Spleen (tissue), 13 donors: ENCODE results near the gene ZNF264. TPM values are rescaled to one million over a fixed set of nuclear protein-coding genes. Genes with fewer than 3 reads are reported as not detected.

ENCODE experiments used
- DNase-seq: peaks from one replicate; pipeline ENCODE4 v3.0.0-alpha.2; 2020
- H3K27ac ChIP-seq, 8 donors: fragments of 200-600 bp; sonication (generic) in 7 of 8; 1 replicate in 4 of 8; 2 replicates in 4 of 8; pipeline versions ENCODE4 v1.5.0 to v1.8.0; 2016 to 2021; ENCODE audit warnings: inconsistent platforms in 4 of 8, mild to moderate bottlenecking in 4 of 8, moderate library complexity in 1 of 8
- H3K27me3 ChIP-seq, 7 donors: fragments of 200-600 bp; sonication (generic) in 6 of 7; replicated peaks in 1 of 7; 1 replicate in 4 of 7; 2 replicates in 3 of 7; pipeline versions ENCODE4 v1.5.0 to v1.8.0; 2016 to 2021; ENCODE audit warnings: inconsistent platforms in 3 of 7, mild to moderate bottlenecking in 1 of 7
- H3K36me3 ChIP-seq, 6 donors: fragments of 200-600 bp; sonication (generic) in 5 of 6; 1 replicate in 4 of 6; 2 replicates in 2 of 6; pipeline versions ENCODE4 v1.5.0 to v1.8.0; 2016 to 2021; ENCODE audit warnings: inconsistent platforms in 2 of 6
- H3K4me1 ChIP-seq, 6 donors: fragments of 200-600 bp; sonication (generic) in 5 of 6; 1 replicate in 3 of 6; 2 replicates in 3 of 6; pipeline versions ENCODE4 v1.5.0 to v1.8.0; 2016 to 2021; ENCODE audit warnings: inconsistent platforms in 3 of 6
- H3K4me3 ChIP-seq, 8 donors: fragments of 200-600 bp; sonication (generic) in 7 of 8; 1 replicate in 4 of 8; 2 replicates in 4 of 8; pipeline versions ENCODE4 v1.5.0 to v1.8.0; 2016 to 2021; ENCODE audit warnings: inconsistent platforms in 4 of 8, mild to moderate bottlenecking in 4 of 8, moderate library complexity in 2 of 8
- H3K9me3 ChIP-seq, 8 donors: fragments of 200-600 bp; sonication (generic) in 7 of 8; 1 replicate in 4 of 8; 2 replicates in 4 of 8; pipeline versions ENCODE4 v1.5.0 to v1.8.0; 2016 to 2021; ENCODE audit warnings: inconsistent platforms in 4 of 8
- CTCF ChIP-seq, 11 experiments: fragments of 200-600 bp in 7 of 11; fragments of 450-650 bp in 4 of 11; sonication (generic) in 4 of 11; IDR thresholded peaks in 8 of 11; conservative IDR thresholded peaks in 3 of 11; 1 replicate in 7 of 11; 2 replicates in 4 of 11; pipeline versions ENCODE4 v1.4.0 to v1.8.0; 2016 to 2021; ENCODE audit warnings: antibody characterized with exemption in 11 of 11, inconsistent platforms in 4 of 11, mild to moderate bottlenecking in 1 of 11
- POLR2A ChIP-seq, 3 donors: fragments of 450-650 bp; IDR thresholded peaks; one replicate each; pipeline ENCODE4 v1.5.1; 2017; ENCODE audit warnings: antibody characterized with exemption in 3 of 3, mild to moderate bottlenecking in 1 of 3
- POLR2AphosphoS5 ChIP-seq, 3 donors: sonication (generic); formaldehyde crosslinking; IDR thresholded peaks; one replicate each; pipeline ENCODE4 v1.5.1; 2017; ENCODE audit warnings: antibody characterized with exemption in 3 of 3
- WGBS, 5 donors: extraction: QIAGEN DNeasy Blood & Tissue Kit in 3 of 5; methylation state at CpG; one replicate each; pipeline versions ENCODE4 v1.1.5 to v1.1.7; 2013 to 2018; 5-methylcytosine and 5-hydroxymethylcytosine counted together
- intact Hi-C: fragments of 100-400 bp; cut with DNase I; formaldehyde crosslinking; loops from one replicate; pipeline ENCODE4 v1.15.0; 2023; ENCODE audit warnings: low total_unique reads
- long read RNA-seq, 2 donors: transcript quantifications; one replicate each; lab custom pipeline, GENCODE V29; 2026
- polyA plus RNA-seq, 3 donors: library from polyadenylated mRNA; stranded (reverse); fragments of 200-250 nt; gene quantifications; one replicate each; pipeline ENCODE4 v1.2.1, GENCODE V29; 2013
- total RNA-seq, 7 donors: library from RNA; depleted of rRNA in 3 of 7; stranded (reverse); fragments of >200 nt in 3 of 7; fragmentation: NEBNext Ultra II Directional in 4 of 7; extraction: Animal tissue kit (Norgen Biotek cat#: 25700) in 4 of 7; gene quantifications; one replicate each; pipeline versions ENCODE4 v1.1.0 to v1.2.1, GENCODE V29; 2016 to 2021
- donor health status: healthy with polysubstance abuse.
- donor health status: DM: no; HTN: no; CAD: no; lungs with moderate emphysema.
- donor health status: DM: no; HTN: no; CAD: no.
- donor health status: Bipolar disorder and iron deficiency.
- donor health status: healthy.
- donor health status: DM: no; HTN: no; CAD: no.
- donor health status: DM: yes; HTN: yes; CAD: no.

The ZNF264 gene
- 10 to 100 TPM; 52.0 to 68.9 (median 58.9) TPM for total RNA-seq
- polyA plus RNA-seq: 1 to 10 TPM; 3.8 to 6.8 (median 6.4) TPM
- long read RNA-seq, donor 1, full-length matches to known transcripts: 4 of 4 reads
- long read RNA-seq, donor 1, partial matches to known transcripts: 0 of 4 reads
- long read RNA-seq, donor 1, other reads (novel, unspliced or antisense): 0 of 4 reads
- long read RNA-seq, donor 2, full-length matches to known transcripts: 4 of 4 reads
- long read RNA-seq, donor 2, partial matches to known transcripts: 0 of 4 reads
- long read RNA-seq, donor 2, other reads (novel, unspliced or antisense): 0 of 4 reads

GRCh38 chr19:57191141-57192076 lies at the start of gene ZNF264:
TSS of gene ZNF264 (plus strand) at chr19:57191500. CDS start at chr19:57191914, 414 bp downstream.
- Histone ChIP-seq H3K4me1 (peaks cover 14 to 35% (median 29%) of the 10 kb centered on the region in 6 donors), H3K4me3 (peak within 1 kb of the TSS; percentile 82 to 100 (median 95)), H3K36me3 (peaks cover 0 to 39% (median 30%) of the 10 kb centered on the region in 6 donors), H3K27ac (peak within 1 kb of the TSS; percentile 86 to 93 (median 90)), H3K9me3 (peaks cover 0 to 45% (median 25%) of the 10 kb centered on the region in 8 donors), H3K27me3 (peaks cover 0 to 6% (median 0%) of the 10 kb centered on the region in 7 donors)
- intact Hi-C loops: no loop called here
- 1 to 6% (median 1%) methylated on average over 32 to 81 of the region's 81 CpGs for WGBS, 5 donors
- DNase-seq: peak; percentile 96
- peak; percentile 84 to 86 (median 84) for TF ChIP-seq POLR2AphosphoS5 (IDR thresholded peaks at IDR 0.05)
- peak in 1 of 11 experiments; percentile 16 for TF ChIP-seq CTCF (IDR thresholded peaks at IDR 0.05 in 8 of 11, conservative IDR thresholded peaks at IDR 0.05 in 3 of 11)
- TF ChIP-seq POLR2A (IDR thresholded peaks at IDR 0.05): no peak

GRCh38 chr19:57141699-57142098 lies 49.6 kb upstream of the ZNF264 start:
- Histone ChIP-seq H3K27me3 (no peaks in the 10 kb centered on the region), H3K36me3 (no peaks in the 10 kb centered on the region), H3K4me1 (no peaks in the 10 kb centered on the region), H3K9me3 (peaks cover 0 to 85% (median 22%) of the 10 kb centered on the region in 8 donors), H3K4me3 (no peak overlapping the region), H3K27ac (no peak overlapping the region)
- WGBS, 5 donors: 87 to 93% (median 89%) methylated on average over 4 of the region's 4 CpGs
- DNase-seq: no peak
- no peak for TF ChIP-seq POLR2AphosphoS5 (IDR thresholded peaks at IDR 0.05)
- no peak for TF ChIP-seq POLR2A (IDR thresholded peaks at IDR 0.05)
- TF ChIP-seq CTCF (IDR thresholded peaks at IDR 0.05 in 8 of 11, conservative IDR thresholded peaks at IDR 0.05 in 3 of 11): no peak
- intact Hi-C loops: no loop called here

- no peaks in the 10 kb centered on the region for H3K27me3 ChIP-seq
- intact Hi-C loops: no loop called here
- no peaks in the 10 kb centered on the region for H3K4me1 ChIP-seq
- H3K4me3 ChIP-seq: no peak overlapping the region
- DNase-seq: no peak
- H3K9me3 ChIP-seq: peaks cover 0 to 73% (median 10%) of the 10 kb centered on the region in 8 donors
- H3K27ac ChIP-seq: no peak overlapping the region
- TF ChIP-seq POLR2AphosphoS5 (IDR thresholded peaks at IDR 0.05): no peak
- 82 to 90% (median 86%) methylated on average over 5 of the region's 5 CpGs for WGBS, 5 donors
- H3K36me3 ChIP-seq: no peaks in the 10 kb centered on the region
These were observed 38.4 kb upstream of the ZNF264 start for GRCh38 chr19:57152921-57153320.

- intact Hi-C loops: no loop called here
- Histone ChIP-seq H3K4me3 (no peak overlapping the region), H3K27ac (no peak overlapping the region), H3K36me3 (no peaks in the 10 kb centered on the region), H3K9me3 (peaks cover 0 to 57% (median 11%) of the 10 kb centered on the region in 8 donors), H3K4me1 (no peaks in the 10 kb centered on the region), H3K27me3 (no peaks in the 10 kb centered on the region)
- DNase-seq: no peak
- 76 to 87% (median 82%) methylated on average over 5 of the region's 5 CpGs for WGBS, 5 donors
- TF ChIP-seq CTCF (IDR thresholded peaks at IDR 0.05 in 8 of 11, conservative IDR thresholded peaks at IDR 0.05 in 3 of 11) (no peak), POLR2AphosphoS5 (IDR thresholded peaks at IDR 0.05) (no peak), POLR2A (IDR thresholded peaks at IDR 0.05) (no peak)
These were observed 29.2 kb upstream of the ZNF264 start for GRCh38 chr19:57161985-57162539.
